DOHH2 (cell line): ENCODE data around the gene VMA21.

ENCODE experiments used
- H3F3A ChIP-seq: fragments of 200-600 bp; sonication (generic), shearing (Covaris generic); 2 replicates; pipeline ENCODE4 v1.6.0; 2016; ENCODE audit warnings: antibody characterized with exemption, mild to moderate bottlenecking; ENCODE audit not compliant: control insufficient read depth, insufficient read depth
- H3K27ac ChIP-seq: fragments of 200-600 bp; sonication (generic); 2 replicates; pipeline ENCODE4 v1.5.1; 2014; ENCODE audit warnings: low read depth, mild to moderate bottlenecking, low read length, moderate library complexity
- H3K27me3 ChIP-seq: fragments of 200-600 bp; sonication (generic); 2 replicates; pipeline ENCODE4 v1.6.1; 2014; ENCODE audit warnings: mild to moderate bottlenecking, low read length, mixed read lengths; ENCODE audit not compliant: control insufficient read depth
- H3K36me3 ChIP-seq: fragments of 200-600 bp; sonication (generic); 2 replicates; pipeline ENCODE4 v1.6.1; 2014; ENCODE audit warnings: mild to moderate bottlenecking, low read length, moderate library complexity, mixed read lengths; ENCODE audit not compliant: control insufficient read depth
- H3K4me1 ChIP-seq: fragments of 200-600 bp; sonication (generic); 2 replicates; pipeline ENCODE4 v1.6.1; 2014; ENCODE audit warnings: mild to moderate bottlenecking, low read length, mixed read lengths; ENCODE audit not compliant: control insufficient read depth
- H3K4me2 ChIP-seq: fragments of 200-600 bp; sonication (generic); 2 replicates; pipeline ENCODE4 v1.6.0; 2014; ENCODE audit warnings: mild to moderate bottlenecking, low read length, moderate library complexity
- H3K4me3 ChIP-seq: fragments of 200-600 bp; sonication (generic); 2 replicates; pipeline ENCODE4 v1.5.1; 2014; ENCODE audit warnings: mild to moderate bottlenecking, low read length, mixed read lengths
- H3K79me2 ChIP-seq: fragments of 200-600 bp; sonication (generic); 2 replicates; pipeline ENCODE4 v1.6.1; 2014; ENCODE audit warnings: mild to moderate bottlenecking, low read length, mixed read lengths; ENCODE audit not compliant: control insufficient read depth
- H3K9me2 ChIP-seq: fragments of 200-600 bp; sonication (generic); replicated peaks from 2 replicates; pipeline ENCODE4 v1.6.1; 2014; ENCODE audit warnings: mild to moderate bottlenecking, low read length, mixed read lengths; ENCODE audit not compliant: control insufficient read depth
- H3K9me3 ChIP-seq: fragments of 200-600 bp; sonication (generic); 2 replicates; pipeline ENCODE4 v1.6.1; 2014; ENCODE audit warnings: antibody characterized with exemption, low read length, mixed read lengths; ENCODE audit not compliant: control insufficient read depth, insufficient read depth
- H4K20me1 ChIP-seq: fragments of 200-600 bp; sonication (generic); 2 replicates; pipeline ENCODE4 v1.6.0; 2014; ENCODE audit warnings: low read depth, mild to moderate bottlenecking, antibody characterized with exemption, low read length, moderate library complexity; ENCODE audit not compliant: control insufficient read depth, insufficient read depth
- CTCF ChIP-seq: fragments of 200-600 bp; sonication (generic); IDR thresholded peaks from one replicate; pipeline ENCODE4 v1.5.1; 2014; ENCODE audit warnings: antibody characterized with exemption, mild to moderate bottlenecking, low read depth, low read length; ENCODE audit not compliant: poor library complexity, severe bottlenecking
- EZH2phosphoT487 ChIP-seq: fragments of 200-600 bp; sonication (generic); IDR thresholded peaks from 2 replicates; pipeline ENCODE4 v1.6.1; 2017; ENCODE audit warnings: borderline replicate concordance, mild to moderate bottlenecking, antibody characterized with exemption, low read length, moderate library complexity, mixed read lengths

Gene VMA21

GRCh38 chrX:151458824-151459223, 61.8 kb downstream of the VMA21 start:
- Histone ChIP-seq H3K36me3 (no peaks in the 10 kb centered on the region), H3F3A (no peaks in the 10 kb centered on the region), H3K27ac (no peak overlapping the region), H3K9me2 (no peaks in the 10 kb centered on the region), H3K27me3 (no peaks in the 10 kb centered on the region), H3K4me3 (no peak overlapping the region), H4K20me1 (no peaks in the 10 kb centered on the region), H3K79me2 (no peaks in the 10 kb centered on the region), H3K4me1 (no peaks in the 10 kb centered on the region), H3K9me3 (no peaks in the 10 kb centered on the region), H3K4me2 (no peak overlapping the region)
- TF ChIP-seq EZH2phosphoT487: no peak
- no peak for TF ChIP-seq CTCF
